Mucosa of descending colon (tissue), 3 donors: Measurements from ENCODE around the gene IL1RL1. TPM values are rescaled to one million over a fixed set of nuclear protein-coding genes. Genes with fewer than 3 reads are reported as not detected.
A peak's percentile ranks its signal among the peaks of the same experiment; 100 is the strongest.

ENCODE experiments used
- ATAC-seq: fragments of 200-7000 bp; cut with Tn5 transposase; one replicate; pipeline ENCODE4 v1.9.1; 2020; ENCODE audit warnings: mild to moderate bottlenecking, moderate library complexity
- DNase-seq, 3 donors: peaks; one replicate each; pipeline ENCODE4 v3.0.0-alpha.2; 2020
- H3K36me3 ChIP-seq: fragments of 200-600 bp; one replicate; pipeline ENCODE4 v1.8.0; 2021; ENCODE audit warnings: low read depth, mild to moderate bottlenecking
- H3K4me1 ChIP-seq: fragments of 200-600 bp; one replicate; pipeline ENCODE4 v1.8.0; 2021; ENCODE audit warnings: low read depth, mild to moderate bottlenecking
- H3K4me3 ChIP-seq: fragments of 200-600 bp; one replicate; pipeline ENCODE4 v1.8.0; 2021; ENCODE audit warnings: mild to moderate bottlenecking
- H3K9me3 ChIP-seq: fragments of 200-600 bp; one replicate; pipeline ENCODE4 v1.8.0; 2021; ENCODE audit warnings: mild to moderate bottlenecking
- intact Hi-C, 2 donors: fragments of 100-400 bp; cut with DNase I in 1 of 2; cut with micrococcal nuclease in 1 of 2; formaldehyde crosslinking; loops; one replicate each; pipeline versions ENCODE4 v1.11.0 to v1.11.1; 2022; cut with DNase I, micrococcal nuclease
- total RNA-seq, 3 donors: library from RNA; stranded (reverse); fragmentation: NEBNext Ultra II Directional in 2 of 3; extraction: Animal tissue kit (Norgen Biotek cat#: 25700) in 2 of 3; gene quantifications; one replicate each; pipeline versions ENCODE4 v1.2.1 to v1.2.4, GENCODE V29; 2021 to 2023
- TF ChIP-seq, protein P1 (sequence below): fragments of 200-600 bp; IDR thresholded peaks from one replicate; pipeline ENCODE4 v1.8.0; 2022; ENCODE audit warnings: antibody characterized with exemption, mild to moderate bottlenecking
- donor health status: DM: no; HTN: no; CAD: no; lungs with moderate emphysema.
- donor health status: DM: no; HTN: no; CAD: no.
- donor health status: DM: no; HTN: yes; CAD: no.

Gene IL1RL1
- total RNA-seq, 3 donors from 2014 or later, result 0.93 to 7.1 (median 5.9) TPM

DNA sequence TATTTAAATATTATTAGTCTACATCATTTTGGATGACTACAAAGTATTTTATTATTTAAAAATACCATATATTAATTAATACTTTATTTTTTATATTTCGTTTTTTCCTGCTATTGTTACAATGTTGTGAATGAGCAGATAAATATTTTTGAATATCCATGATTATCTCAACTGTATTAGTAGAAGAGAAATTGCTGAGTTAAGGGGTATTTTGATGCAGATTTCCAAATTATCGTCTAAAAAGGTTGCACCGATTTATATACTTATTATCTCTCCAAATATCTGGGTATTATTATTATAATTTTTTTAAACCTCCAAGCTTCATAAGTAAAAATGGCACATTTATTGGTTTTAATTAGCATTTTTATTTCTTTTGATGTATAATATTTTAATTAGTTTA, 8.9 kb upstream of the IL1RL1 start:
- Histone ChIP-seq H3K4me3 (no peak overlapping the region), H3K4me1 (no peaks in the 10 kb centered on the region), H3K9me3 (no peaks in the 10 kb centered on the region), H3K36me3 (no peaks in the 10 kb centered on the region)
- intact Hi-C loops, result no loop called here
- ATAC-seq (no peak), DNase-seq (no peak)
- TF ChIP-seq, protein P1, sequence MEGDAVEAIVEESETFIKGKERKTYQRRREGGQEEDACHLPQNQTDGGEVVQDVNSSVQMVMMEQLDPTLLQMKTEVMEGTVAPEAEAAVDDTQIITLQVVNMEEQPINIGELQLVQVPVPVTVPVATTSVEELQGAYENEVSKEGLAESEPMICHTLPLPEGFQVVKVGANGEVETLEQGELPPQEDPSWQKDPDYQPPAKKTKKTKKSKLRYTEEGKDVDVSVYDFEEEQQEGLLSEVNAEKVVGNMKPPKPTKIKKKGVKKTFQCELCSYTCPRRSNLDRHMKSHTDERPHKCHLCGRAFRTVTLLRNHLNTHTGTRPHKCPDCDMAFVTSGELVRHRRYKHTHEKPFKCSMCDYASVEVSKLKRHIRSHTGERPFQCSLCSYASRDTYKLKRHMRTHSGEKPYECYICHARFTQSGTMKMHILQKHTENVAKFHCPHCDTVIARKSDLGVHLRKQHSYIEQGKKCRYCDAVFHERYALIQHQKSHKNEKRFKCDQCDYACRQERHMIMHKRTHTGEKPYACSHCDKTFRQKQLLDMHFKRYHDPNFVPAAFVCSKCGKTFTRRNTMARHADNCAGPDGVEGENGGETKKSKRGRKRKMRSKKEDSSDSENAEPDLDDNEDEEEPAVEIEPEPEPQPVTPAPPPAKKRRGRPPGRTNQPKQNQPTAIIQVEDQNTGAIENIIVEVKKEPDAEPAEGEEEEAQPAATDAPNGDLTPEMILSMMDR, result no peak

DNA sequence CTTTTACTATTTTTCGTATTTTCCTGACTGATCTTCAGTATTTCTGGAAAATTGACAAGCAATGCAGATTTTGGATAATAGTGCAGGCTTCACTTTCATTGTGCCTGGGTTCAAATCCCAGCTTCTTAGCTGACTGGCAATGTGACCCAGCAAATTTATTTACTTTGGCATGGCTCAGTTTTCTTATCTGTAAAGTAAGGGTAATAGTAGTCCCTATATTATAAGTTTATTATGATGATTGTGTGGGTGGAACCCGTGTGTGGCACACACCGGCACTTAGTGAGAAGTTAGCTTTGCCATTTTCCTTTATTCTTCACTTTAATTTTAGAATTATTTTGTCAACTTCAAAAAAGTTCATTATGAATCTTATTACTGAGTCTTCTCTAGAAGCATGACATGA, 7.8 kb upstream of the IL1RL1 start:
- no peaks in the 10 kb centered on the region for H3K9me3 ChIP-seq

DNA sequence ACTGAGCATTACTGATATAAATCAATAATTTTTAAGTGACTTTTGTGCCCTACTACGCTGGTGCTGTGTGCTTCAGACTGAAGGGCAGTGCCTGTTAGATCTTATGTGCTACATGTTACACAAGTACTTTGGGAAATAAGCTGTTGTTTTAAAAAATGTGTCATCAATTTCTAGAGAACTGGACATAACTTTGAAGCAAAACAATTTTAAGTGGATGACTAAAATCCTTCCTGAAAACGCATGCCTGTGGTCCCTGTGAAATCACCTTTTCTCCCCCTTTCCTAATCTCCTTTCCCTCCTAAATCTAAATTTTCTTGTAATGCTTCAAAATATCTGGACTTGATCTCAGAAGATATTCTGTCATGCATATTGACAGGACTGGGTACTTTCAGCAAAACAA, 7.1 kb upstream of the IL1RL1 start:
- intact Hi-C loops, result no loop called here
- ATAC-seq (no peak), DNase-seq (no peak)
- Histone ChIP-seq H3K4me1 (no peaks in the 10 kb centered on the region), H3K9me3 (no peaks in the 10 kb centered on the region), H3K36me3 (no peaks in the 10 kb centered on the region), H3K4me3 (no peak overlapping the region)
- TF ChIP-seq, protein P1, result no peak

More for the DNA sequence above, 7.8 kb upstream of the IL1RL1 start:
- intact Hi-C loops, result no loop called here
- H3K4me1 ChIP-seq, result no peaks in the 10 kb centered on the region
- H3K4me3 ChIP-seq, result no peak overlapping the region
- TF ChIP-seq, protein P1, result no peak
- DNase-seq, result peak in 1 of 3 donors; percentile 19
- ATAC-seq, result peak; percentile 59
- H3K36me3 ChIP-seq, result no peaks in the 10 kb centered on the region

DNA sequence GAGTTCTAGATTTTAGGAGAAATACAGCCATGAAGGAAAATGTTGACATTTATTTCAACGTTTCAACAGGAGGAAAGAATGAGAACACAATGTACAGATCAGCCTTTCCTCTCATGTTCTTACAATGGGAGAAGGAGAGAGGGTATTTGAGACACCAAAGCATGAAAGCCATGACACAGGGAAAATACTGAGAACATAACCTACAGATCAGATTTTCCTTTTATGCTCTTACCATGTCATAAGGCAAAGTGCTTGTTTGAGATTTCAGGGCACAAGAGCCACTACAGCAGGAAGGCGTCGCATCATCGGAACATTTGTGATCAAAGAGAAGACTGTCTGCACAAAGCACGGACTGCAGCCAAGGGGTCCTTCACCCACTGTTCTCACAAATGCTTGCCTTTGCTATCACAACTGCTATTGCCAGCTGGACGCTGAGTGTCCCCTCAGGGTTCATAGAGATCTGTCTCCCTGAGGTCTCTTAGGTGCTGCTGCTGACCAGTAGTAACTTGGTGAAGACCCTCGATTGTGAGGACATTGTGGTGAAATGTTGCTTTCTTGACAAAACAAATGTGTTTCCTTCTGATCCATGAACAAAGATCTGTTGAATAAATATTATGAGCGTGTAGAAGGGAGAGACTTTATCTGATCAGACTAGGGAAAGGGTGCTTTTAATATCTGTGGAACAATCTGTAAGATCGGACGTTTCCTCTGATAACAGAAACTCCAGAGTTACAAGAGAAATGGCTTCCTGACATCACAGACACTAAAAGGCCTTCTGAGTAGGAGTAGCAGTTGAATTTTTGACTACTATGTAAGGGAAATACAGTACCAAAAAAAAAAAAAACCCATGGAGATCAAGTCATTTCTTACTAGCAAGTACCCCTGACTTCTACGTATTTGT, 6.4 kb upstream of the IL1RL1 start:
- ATAC-seq (no peak), DNase-seq (no peak)
- Histone ChIP-seq H3K4me1 (no peaks in the 10 kb centered on the region), H3K9me3 (no peaks in the 10 kb centered on the region), H3K4me3 (no peak overlapping the region), H3K36me3 (no peaks in the 10 kb centered on the region)
- intact Hi-C loops, result no loop called here
- TF ChIP-seq, protein P1, result no peak

DNA sequence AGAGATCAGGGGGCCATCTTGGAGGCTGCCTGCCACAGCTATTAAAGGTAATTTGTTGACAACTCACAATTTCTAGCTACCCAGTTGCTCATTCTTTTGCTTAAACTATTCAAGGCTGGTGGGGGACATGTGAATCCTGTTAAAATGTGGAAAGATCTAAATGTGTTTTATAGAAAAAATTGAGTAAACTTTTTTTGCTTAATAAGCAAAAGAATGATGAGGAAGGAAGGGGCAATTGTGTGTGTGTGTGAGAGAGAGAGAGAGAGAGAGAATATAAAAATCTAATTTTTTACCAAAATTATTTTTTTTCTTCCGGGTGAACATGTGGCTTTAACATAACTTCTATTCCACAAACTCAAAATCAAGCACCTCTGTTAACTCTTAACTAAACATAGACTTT, 5.2 kb upstream of the IL1RL1 start:
- no peaks in the 10 kb centered on the region for H3K9me3 ChIP-seq
- no peaks in the 10 kb centered on the region for H3K36me3 ChIP-seq
- TF ChIP-seq, protein P1, result no peak
- intact Hi-C loops, result no loop called here
- no peak overlapping the region for H3K4me3 ChIP-seq
- no peak for DNase-seq
- no peaks in the 10 kb centered on the region for H3K4me1 ChIP-seq
- no peak for ATAC-seq
